PC-3 (cell line): Measurements from ENCODE around the gene MMAA. TPM values are rescaled to one million over a fixed set of nuclear protein-coding genes. Genes with fewer than 3 reads are reported as not detected.
"Not testable (repeated sequence)": the region's sequence is repeated elsewhere in the genome, so short reads cannot be mapped to it uniquely, and the experiment has no call there.

ENCODE experiments used
- ATAC-seq: fragments of 200-7000 bp; cut with Tn5 transposase; 2 replicates; pipeline ENCODE4 v1.9.1; 2020; ENCODE audit warnings: mild to moderate bottlenecking, moderate library complexity
- Bru-seq: library from RNA; stranded (reverse); fragments of 400-500 nt; gene quantifications from one replicate; lab custom pipeline; 2021; lab: Mats Ljungman, UMichigan
- BruChase-seq, 2 experiments: library from RNA; stranded (reverse); fragments of 400-500 nt; gene quantifications; one replicate each; lab custom pipeline; 2021; lab: Mats Ljungman, UMichigan
- BruUV-seq: library from RNA; stranded (reverse); fragments of 400-500 nt; replicated peaks from 2 replicates; lab custom pipeline; 2021; lab: Mats Ljungman, UMichigan
- CTCF ChIA-PET: fragments of 300-600 bp; sonication (Branson Sonifier 250); formaldehyde crosslinking; loops from one replicate; lab custom pipeline; 2022; ENCODE audit warnings: antibody characterized with exemption; lab: Charles Lee
- POLR2A ChIA-PET: fragments of 300-600 bp; sonication (Branson Sonifier 250); formaldehyde crosslinking; loops from one replicate; lab custom pipeline; 2022; ENCODE audit warnings: antibody characterized with exemption; ENCODE audit not compliant: unreplicated experiment; lab: Charles Lee
- DNase-seq: peaks from one replicate; pipeline ENCODE4 v3.0.0-alpha.2; 2015
- H2AFZ ChIP-seq: fragments of 300-600 bp; sonication (generic); 2 replicates; pipeline ENCODE4 v1.6.0; 2016; ENCODE audit warnings: antibody characterized with exemption, low read length
- H3F3A ChIP-seq: fragments of 300-600 bp; sonication (generic); one replicate; pipeline ENCODE4 v1.6.0; 2017; ENCODE audit warnings: antibody characterized with exemption, low read length, control low read depth, mild to moderate bottlenecking; ENCODE audit not compliant: unreplicated experiment
- H3K27ac ChIP-seq: fragments of 300-600 bp; sonication (generic); 2 replicates; pipeline ENCODE4 v1.5.1; 2016; ENCODE audit warnings: mild to moderate bottlenecking, low read length
- H3K27me3 ChIP-seq: fragments of 300-600 bp; sonication (generic); 2 replicates; pipeline ENCODE4 v1.6.1; 2016; ENCODE audit warnings: low read length, mixed read lengths
- H3K36me3 ChIP-seq: fragments of 300-600 bp; sonication (generic); 2 replicates; pipeline ENCODE4 v1.6.1; 2016; ENCODE audit warnings: low read depth, mixed run types, low read length, mixed read lengths
- H3K4me1 ChIP-seq: fragments of 300-600 bp; sonication (generic); 2 replicates; pipeline ENCODE4 v1.5.1; 2016; ENCODE audit warnings: low read length; ENCODE audit not compliant: insufficient read depth
- H3K4me2 ChIP-seq: fragments of 300-600 bp; sonication (generic); 2 replicates; pipeline ENCODE4 v1.6.0; 2016; ENCODE audit warnings: low read length
- H3K4me3 ChIP-seq: fragments of 300-600 bp; sonication (generic); 2 replicates; pipeline ENCODE4 v1.5.1; 2016; ENCODE audit warnings: mild to moderate bottlenecking, low read length, mixed read lengths
- H3K79me2 ChIP-seq: fragments of 300-600 bp; sonication (generic); 2 replicates; pipeline ENCODE4 v1.6.1; 2017; ENCODE audit warnings: low read length, mixed read lengths
- H3K9ac ChIP-seq: fragments of 300-600 bp; sonication (generic); 2 replicates; pipeline ENCODE4 v1.6.0; 2016; ENCODE audit warnings: mild to moderate bottlenecking, low read length
- H3K9me2 ChIP-seq: fragments of 300-600 bp; sonication (generic); replicated peaks from 2 replicates; pipeline ENCODE4 v1.6.1; 2016; ENCODE audit warnings: mixed run types, low read length, mixed read lengths
- H3K9me3 ChIP-seq: fragments of 300-600 bp; sonication (generic); 2 replicates; pipeline ENCODE4 v1.6.1; 2016; ENCODE audit warnings: low read length, mixed read lengths
- H4K20me1 ChIP-seq: fragments of 300-600 bp; sonication (generic); 2 replicates; pipeline ENCODE4 v1.6.1; 2016; ENCODE audit warnings: low read length, mixed read lengths
- EZH2 ChIP-seq: fragments of 300-600 bp; sonication (generic); IDR thresholded peaks from one replicate; pipeline ENCODE4 v1.6.1; 2017; ENCODE audit warnings: antibody characterized with exemption, mild to moderate bottlenecking, low read length; ENCODE audit not compliant: unreplicated experiment
- EZH2phosphoT487 ChIP-seq: fragments of 300-600 bp; sonication (generic); IDR thresholded peaks from 2 replicates; pipeline ENCODE4 v1.6.1; 2018; ENCODE audit warnings: mild to moderate bottlenecking, antibody characterized with exemption, low read length, borderline replicate concordance
- intact Hi-C: fragments of 100-400 bp; cut with micrococcal nuclease; formaldehyde crosslinking; loops from 2 replicates; pipeline ENCODE4 v1.9.0; 2023
- long read RNA-seq: library from polyadenylated mRNA; unstranded; transcript quantifications from one replicate; pipeline ENCODE4 v2.0.0, GENCODE V29; 2021; ENCODE audit not compliant: unreplicated experiment
- total RNA-seq: library from RNA; depleted of rRNA; stranded (reverse); fragments of >200 nt; gene quantifications from 2 replicates; pipeline ENCODE4 v1.2.3, GENCODE V29; 2014; rRNA removed
- TF ChIP-seq, protein P1 (sequence below): fragments of 300-600 bp; sonication (generic); conservative IDR thresholded peaks from 2 replicates; pipeline ENCODE4 v1.5.1; 2017; ENCODE audit warnings: antibody characterized with exemption, low read depth, mild to moderate bottlenecking, low read length

Gene MMAA
- total RNA-seq: 2.6 and 5.3 TPM in 2 replicates
- percentile 48 among the genes with signal in this experiment for Bru-seq, nascent RNA
- BruChase-seq, experiment 1, labeled RNA remaining after a 6-hour chase: percentile 40 among the genes with signal in this experiment
- BruChase-seq, experiment 2, labeled RNA remaining after a 2-hour chase: percentile 43 among the genes with signal in this experiment
- long read RNA-seq, full-length matches to known transcripts: 5 of 8 reads
- long read RNA-seq, partial matches to known transcripts: 1 of 8 reads
- long read RNA-seq, other reads (novel, unspliced or antisense): 2 of 8 reads

DNA sequence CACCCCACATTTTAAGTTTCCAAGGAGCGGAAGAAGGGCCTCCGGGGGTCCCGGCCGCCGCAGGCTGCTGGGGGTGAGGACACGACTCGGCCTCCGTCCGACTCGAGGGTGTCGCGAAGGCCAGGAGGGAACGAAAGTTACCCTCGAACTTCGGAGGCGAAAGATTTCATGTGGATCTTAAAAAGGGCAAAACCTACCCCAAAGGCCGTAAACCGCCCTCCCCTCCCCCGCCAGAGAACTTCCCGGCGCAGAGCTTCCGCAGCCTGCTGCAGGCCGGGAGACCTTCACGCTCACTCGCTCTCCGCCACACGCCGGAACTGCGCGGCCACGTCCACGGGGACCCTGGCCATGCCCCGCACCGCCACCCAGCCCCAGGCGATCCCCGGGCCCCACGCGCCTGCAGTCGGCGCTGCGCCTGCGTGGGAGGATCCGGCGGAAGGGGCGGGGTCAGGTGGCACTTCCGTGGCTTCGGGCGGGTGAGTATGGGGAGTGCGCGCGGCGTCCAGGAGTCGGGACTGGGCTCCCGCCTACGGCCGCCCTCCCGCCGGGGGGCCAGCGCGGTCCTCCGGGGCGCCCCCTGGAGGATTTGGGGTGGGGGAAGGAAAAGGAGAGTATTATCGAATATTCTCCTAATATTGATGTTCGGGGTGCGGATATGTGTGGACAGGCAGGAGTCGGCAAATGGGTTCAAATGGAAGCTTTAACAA is at the start of gene MMAA:
MMAA (plus strand) TSS at position 454 of the 707 bp plus-strand sequence. CDS start 19,755 bp downstream, outside the sequence.
- Histone ChIP-seq H3K9me2 (no peaks in the 10 kb centered on the region), H3K4me3 (peak within 1 kb of the TSS; percentile 91), H3K9ac (peak within 1 kb of the TSS; percentile 97), H3K27ac (peak within 1 kb of the TSS; percentile 69), H3K79me2 (peaks cover 21% of the 10 kb centered on the region), H4K20me1 (no peaks in the 10 kb centered on the region), H3K9me3 (no peaks in the 10 kb centered on the region), H3K36me3 (no peaks in the 10 kb centered on the region), H2AFZ (peak within 1 kb of the TSS; percentile 85), H3K27me3 (no peaks in the 10 kb centered on the region), H3K4me2 (peak within 1 kb of the TSS; percentile 79), H3F3A (no peaks in the 10 kb centered on the region), H3K4me1 (peaks cover 23% of the 10 kb centered on the region)
- TF ChIP-seq EZH2 (no peak), EZH2phosphoT487 (peak; percentile 95)
- TF ChIP-seq, protein P1, sequence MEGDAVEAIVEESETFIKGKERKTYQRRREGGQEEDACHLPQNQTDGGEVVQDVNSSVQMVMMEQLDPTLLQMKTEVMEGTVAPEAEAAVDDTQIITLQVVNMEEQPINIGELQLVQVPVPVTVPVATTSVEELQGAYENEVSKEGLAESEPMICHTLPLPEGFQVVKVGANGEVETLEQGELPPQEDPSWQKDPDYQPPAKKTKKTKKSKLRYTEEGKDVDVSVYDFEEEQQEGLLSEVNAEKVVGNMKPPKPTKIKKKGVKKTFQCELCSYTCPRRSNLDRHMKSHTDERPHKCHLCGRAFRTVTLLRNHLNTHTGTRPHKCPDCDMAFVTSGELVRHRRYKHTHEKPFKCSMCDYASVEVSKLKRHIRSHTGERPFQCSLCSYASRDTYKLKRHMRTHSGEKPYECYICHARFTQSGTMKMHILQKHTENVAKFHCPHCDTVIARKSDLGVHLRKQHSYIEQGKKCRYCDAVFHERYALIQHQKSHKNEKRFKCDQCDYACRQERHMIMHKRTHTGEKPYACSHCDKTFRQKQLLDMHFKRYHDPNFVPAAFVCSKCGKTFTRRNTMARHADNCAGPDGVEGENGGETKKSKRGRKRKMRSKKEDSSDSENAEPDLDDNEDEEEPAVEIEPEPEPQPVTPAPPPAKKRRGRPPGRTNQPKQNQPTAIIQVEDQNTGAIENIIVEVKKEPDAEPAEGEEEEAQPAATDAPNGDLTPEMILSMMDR: peak; percentile 83
- ATAC-seq (peak; percentile 91), DNase-seq (peak; percentile 95)
- intact Hi-C loops: loop anchor here (1.0 to 10.0 kb wide), 7 partner anchors 115 to 464 kb away; partner anchors contain the start of genes OTUD4 and SMAD1
- BruUV-seq: no TSS peak
- ChIA-PET CTCF (no interaction called here), POLR2A (interaction anchor here (0.7 kb wide), 1 partner anchor 29 kb away, joined by 8 read pairs; no protein-coding TSS in a partner anchor)

DNA sequence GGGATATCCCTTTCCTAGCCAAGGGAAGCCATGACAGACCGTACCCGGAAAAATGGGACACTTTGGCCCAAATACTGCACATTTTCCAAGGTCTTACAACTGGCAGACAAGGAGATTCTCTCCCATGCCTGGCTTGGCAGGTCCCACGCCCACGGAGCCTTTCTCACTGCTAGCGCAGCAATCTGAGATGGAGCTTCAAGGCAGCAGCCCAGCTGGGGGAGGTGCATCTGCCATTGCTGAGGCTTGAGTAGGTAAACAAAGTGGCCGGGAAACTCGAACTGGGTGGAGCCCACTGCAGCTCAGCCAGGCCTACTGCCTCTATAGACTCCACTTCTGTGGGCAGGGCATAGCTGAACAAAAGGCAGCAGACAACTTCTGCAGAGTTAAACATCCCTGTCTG is 44.6 kb upstream of the MMAA start:
- H3F3A ChIP-seq, H3K4me1 ChIP-seq, H2AFZ ChIP-seq, H3K9ac ChIP-seq, H3K9me3 ChIP-seq, intact Hi-C loops, H3K27me3 ChIP-seq, ATAC-seq, H3K4me2 ChIP-seq, H3K9me2 ChIP-seq, DNase-seq, H3K4me3 ChIP-seq, POLR2A ChIA-PET, H3K36me3 ChIP-seq, BruUV-seq, H3K79me2 ChIP-seq, H3K27ac ChIP-seq, CTCF ChIA-PET, H4K20me1 ChIP-seq: not testable (repeated sequence)

DNA sequence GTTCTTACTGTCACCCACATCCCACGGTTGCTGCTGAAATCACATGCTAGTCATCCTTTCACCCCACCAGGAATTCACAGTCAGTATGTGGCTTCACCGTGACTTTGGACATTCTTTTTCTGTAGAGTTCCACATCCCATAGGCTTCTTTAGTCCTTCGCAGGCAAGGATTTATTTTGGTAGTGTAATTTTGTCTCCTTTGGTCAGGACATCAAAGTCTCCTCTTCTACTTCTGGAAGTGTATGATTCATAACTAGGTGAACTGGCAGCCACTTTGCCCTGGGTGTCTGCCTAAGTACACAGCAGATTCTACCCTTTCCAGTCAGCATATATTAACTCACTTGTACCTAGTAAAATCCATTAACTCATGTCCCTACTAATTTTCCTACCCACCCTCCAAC is 38.3 kb upstream of the MMAA start:
- H3K27ac ChIP-seq: no peak overlapping the region
- H3K9ac ChIP-seq: no peak overlapping the region
- POLR2A ChIA-PET: no interaction called here
- H2AFZ ChIP-seq: no peak overlapping the region
- H3K4me2 ChIP-seq: peak overlapping the region; percentile 50
- H3K27me3 ChIP-seq: no peaks in the 10 kb centered on the region
- CTCF ChIA-PET: no interaction called here
- H3K36me3 ChIP-seq: no peaks in the 10 kb centered on the region
- no peak for TF ChIP-seq EZH2phosphoT487
- TF ChIP-seq, protein P1: no peak
- no peak for TF ChIP-seq EZH2
- H3K4me1 ChIP-seq: peaks cover 14% of the 10 kb centered on the region
- ATAC-seq: peak; percentile 100
- no peaks in the 10 kb centered on the region for H3K9me2 ChIP-seq
- H3K79me2 ChIP-seq: no peaks in the 10 kb centered on the region
- H3F3A ChIP-seq: no peaks in the 10 kb centered on the region
- peak; percentile 85 for DNase-seq
- no peaks in the 10 kb centered on the region for H3K9me3 ChIP-seq
- no peak overlapping the region for H3K4me3 ChIP-seq
- no peaks in the 10 kb centered on the region for H4K20me1 ChIP-seq
- BruUV-seq: no TSS peak
- intact Hi-C loops: no loop called here
